LNCAP (cell line): ENCODE data around the gene COL6A1.

Experiments
- CTCF ChIP-seq: fragments of 450-650 bp; IDR thresholded peaks from 2 replicates; pipeline ENCODE4 v1.5.1; 2017; ENCODE audit warnings: mild to moderate bottlenecking

COL6A1 gene

DNA sequence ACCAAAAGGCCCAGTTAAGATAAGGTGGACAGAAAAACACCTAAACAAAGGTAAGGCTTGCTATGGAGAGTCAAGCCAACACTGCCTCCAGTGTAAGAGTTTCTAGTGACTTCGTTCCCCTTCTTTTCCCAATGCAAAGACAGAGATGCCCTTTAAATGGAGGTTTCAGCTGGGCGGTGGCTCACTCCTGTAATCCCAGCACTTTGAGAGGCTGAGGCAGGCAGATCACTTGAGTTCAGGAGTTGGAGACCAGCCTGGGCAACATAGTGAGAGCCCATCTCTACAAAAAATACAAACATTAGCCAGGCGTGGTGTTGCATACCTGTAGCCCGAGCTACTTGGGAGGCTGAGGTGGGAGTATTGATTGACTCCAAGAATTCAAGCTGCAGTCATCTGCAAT lies 24.0 kb upstream of the COL6A1 start:
- TF ChIP-seq CTCF, result no peak

DNA sequence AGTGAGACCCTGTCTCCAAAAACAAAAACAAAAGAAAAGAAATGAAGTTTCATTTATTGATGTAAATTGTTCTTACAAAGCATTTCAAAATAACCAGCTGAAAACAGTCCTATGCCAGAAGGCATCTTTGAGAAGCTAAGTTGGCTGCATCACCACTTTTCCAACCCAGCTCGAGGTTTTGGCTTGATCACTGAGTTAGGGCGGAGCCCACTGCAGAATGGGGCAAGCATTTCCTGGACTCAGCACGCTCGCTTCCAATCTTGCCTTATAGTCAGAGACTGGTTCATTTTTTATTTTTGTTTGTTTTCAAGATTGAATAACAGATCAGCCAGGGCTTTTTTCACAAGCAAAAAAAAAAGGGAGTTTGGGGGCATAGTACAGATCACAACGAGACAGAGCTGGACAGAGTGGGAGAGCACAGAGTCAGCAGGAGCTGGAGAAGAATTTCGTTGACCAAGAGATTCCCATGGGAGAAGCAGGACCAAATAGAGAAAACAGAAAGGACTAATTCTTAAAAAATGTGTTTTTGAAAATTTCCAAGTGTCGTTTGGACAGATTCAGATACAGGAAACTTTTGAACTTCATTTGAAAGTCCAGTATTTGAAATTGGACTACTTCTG lies 23.5 kb upstream of the COL6A1 start:
- no peak for TF ChIP-seq CTCF

DNA sequence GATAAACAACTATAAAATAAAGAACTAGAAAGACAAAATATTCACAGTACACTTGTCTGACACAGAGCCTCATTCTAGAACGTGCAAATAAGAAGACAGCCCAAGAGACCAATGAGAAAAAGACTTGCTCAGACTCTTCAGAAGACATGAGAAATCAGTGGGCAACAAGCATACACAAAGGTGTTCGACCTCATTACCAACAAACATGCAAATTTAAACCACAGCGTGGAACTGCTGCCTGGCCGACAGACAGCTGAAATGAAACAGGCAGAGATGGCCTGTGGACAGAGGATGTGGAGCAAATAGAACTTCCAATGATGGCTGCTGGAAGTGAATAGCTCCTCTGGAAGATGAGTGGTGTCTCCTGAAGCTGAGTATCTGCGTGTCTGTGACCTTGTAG lies 22.4 kb upstream of the COL6A1 start:
- TF ChIP-seq CTCF, result no peak

DNA sequence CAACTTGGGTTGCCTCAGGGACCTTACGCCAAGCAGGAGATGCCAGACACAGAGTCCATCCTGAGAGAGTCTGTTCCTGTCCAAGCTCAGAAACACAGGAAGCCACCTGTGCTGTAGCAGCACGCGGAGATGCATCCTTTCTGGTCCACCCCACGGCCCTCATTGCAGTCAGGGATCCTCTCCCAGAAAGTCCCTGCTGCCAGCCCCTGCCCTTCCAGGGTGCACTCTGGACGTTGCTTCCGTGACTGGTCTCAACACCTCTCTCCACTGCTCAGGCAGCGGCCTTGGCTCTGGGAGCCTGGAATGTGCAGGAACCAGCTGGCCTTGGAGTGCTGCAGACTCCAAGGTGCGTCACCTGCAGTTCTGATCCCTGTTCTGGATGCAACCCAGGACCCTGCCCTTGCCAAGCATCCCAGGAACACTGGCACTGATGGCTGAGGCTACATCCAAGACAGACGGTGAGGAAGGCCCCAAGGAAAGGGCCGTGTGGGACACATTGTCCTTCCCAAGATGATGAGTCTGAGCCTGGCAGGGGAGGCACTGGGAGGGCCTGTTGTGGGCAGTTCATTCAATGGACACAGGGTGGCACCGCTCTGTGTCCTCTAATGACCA lies 21.7 kb upstream of the COL6A1 start:
- no peak for TF ChIP-seq CTCF

- no peak for TF ChIP-seq CTCF
Observed at GRCh38 chr21:45962531-45963231, 18.9 kb upstream of the COL6A1 start.

- no peak for TF ChIP-seq CTCF
Observed at GRCh38 chr21:45963232-45963570, 18.4 kb upstream of the COL6A1 start.

- TF ChIP-seq CTCF, result no peak
Observed at GRCh38 chr21:45964649-45965048, 16.9 kb upstream of the COL6A1 start.
